ENCODE data around the gene TAOK2.
"Not testable (repeated sequence)": the region's sequence is repeated elsewhere in the genome, so short reads cannot be mapped to it uniquely, and the experiment has no call there.

TAOK2 gene

GRCh38 chr16:30003670-30004423 lies 30.2 kb downstream of the TAOK2 start:
- no peak for DNase-seq (ENCODE audit: low read depth in 2 of 2)

GRCh38 chr16:30004424-30004776 lies 30.7 kb downstream of the TAOK2 start:
- no peak for DNase-seq (ENCODE audit: low read depth in 2 of 2)

- DNase-seq (ENCODE audit: low read depth in 2 of 2), result no peak
Observed at GRCh38 chr16:30004811-30005242, 31.2 kb downstream of the TAOK2 start.

- no peak for DNase-seq (ENCODE audit: low read depth in 2 of 2)
Observed at GRCh38 chr16:30005341-30006094, 31.9 kb downstream of the TAOK2 start.

DNA sequence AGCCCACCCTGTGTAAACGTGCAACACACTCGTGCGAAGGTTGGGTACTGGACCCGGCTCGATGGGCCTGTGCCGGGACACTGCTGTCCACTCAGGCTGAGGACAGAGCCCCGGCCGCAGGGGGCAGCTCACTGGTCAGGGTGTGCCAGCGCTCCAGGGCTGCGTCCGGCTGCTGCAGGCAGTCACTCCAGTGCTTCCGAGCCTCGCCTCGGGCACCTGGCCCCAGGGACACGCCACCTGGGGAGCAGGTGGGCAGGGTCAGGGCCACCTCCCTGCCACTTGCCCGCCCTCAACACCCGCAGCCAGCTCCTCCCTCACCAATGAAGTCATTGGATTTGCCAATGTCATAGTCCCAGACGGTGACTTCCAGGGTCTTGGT lies 32.4 kb downstream of the TAOK2 start:
- no peak for DNase-seq (ENCODE audit: low read depth in 2 of 2)

GRCh38 chr16:30006659-30007377 lies 33.1 kb downstream of the TAOK2 start:
- no peak for DNase-seq (ENCODE audit: low read depth in 2 of 2)

DNA sequence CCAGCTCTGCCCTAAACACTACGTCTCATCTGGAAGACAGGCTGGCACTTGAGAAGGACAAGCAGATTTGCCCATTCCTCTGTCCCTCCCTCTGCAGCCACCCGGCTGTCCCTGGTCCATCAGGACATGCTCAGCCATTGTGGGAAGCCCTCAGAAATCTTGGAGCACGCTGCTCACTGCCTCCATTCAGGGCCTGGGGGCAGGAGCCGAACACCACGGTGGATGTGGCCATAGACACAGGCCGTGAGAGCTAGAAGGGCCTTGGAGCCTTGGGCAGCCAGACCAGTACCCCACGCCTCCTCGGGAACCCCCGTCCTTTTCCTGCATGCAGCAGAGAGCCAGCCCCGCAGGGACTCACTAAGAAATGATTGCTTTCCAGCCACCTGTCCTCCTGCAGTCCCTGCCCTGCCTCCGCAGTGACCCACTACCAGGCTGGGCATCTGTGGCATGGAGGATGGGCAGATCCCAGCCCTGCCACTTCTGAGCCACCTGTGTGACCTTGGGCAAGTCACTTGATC lies 33.8 kb downstream of the TAOK2 start:
- no peak for DNase-seq (ENCODE audit: low read depth in 2 of 2)

GRCh38 chr16:30009085-30009862 lies 35.6 kb downstream of the TAOK2 start:
- no peak for DNase-seq (ENCODE audit: low read depth in 2 of 2)

DNA sequence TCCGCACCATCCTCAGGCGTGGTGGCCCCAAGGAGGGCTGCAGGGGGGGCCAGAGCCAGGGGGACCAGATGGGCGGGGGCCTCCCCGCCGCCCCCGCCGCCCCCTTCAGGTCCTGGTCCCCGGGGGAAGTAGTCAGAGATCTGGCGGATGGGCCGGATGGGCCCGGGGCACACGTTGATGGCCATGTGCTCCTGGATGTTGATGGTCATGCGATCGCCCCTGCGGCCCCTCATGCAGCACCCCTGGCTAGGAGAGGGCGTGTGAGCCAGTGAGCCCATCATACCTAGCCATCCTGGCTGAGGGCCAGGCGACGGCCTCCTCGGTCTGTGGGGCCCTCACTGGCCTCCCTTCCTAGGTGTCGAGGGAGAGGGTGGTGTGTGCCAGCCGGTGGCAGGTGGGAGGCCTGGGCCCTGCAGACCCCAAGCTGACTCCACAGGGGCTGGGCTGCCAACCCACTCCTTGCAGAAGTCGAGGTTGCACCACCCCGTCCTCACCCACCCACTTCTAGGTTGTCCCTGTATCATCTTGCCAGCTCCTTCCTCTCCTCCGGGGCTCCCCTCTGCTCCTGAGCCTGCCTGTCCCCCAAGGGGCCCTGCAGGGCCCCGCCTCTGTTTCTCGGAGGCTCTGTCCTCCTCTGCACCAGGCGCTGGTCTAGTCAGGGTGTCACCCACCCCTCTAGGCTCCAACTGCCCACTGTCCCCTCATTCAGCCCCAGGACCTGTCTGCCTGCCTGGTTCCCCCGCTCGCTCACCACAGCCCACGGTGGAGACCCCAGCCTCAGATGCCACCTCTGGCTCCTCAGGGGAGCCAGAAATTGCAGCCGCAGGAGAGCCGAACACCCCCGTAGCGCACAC lies 36.5 kb downstream of the TAOK2 start:
- no peak for DNase-seq (ENCODE audit: low read depth in 2 of 2)

DNA sequence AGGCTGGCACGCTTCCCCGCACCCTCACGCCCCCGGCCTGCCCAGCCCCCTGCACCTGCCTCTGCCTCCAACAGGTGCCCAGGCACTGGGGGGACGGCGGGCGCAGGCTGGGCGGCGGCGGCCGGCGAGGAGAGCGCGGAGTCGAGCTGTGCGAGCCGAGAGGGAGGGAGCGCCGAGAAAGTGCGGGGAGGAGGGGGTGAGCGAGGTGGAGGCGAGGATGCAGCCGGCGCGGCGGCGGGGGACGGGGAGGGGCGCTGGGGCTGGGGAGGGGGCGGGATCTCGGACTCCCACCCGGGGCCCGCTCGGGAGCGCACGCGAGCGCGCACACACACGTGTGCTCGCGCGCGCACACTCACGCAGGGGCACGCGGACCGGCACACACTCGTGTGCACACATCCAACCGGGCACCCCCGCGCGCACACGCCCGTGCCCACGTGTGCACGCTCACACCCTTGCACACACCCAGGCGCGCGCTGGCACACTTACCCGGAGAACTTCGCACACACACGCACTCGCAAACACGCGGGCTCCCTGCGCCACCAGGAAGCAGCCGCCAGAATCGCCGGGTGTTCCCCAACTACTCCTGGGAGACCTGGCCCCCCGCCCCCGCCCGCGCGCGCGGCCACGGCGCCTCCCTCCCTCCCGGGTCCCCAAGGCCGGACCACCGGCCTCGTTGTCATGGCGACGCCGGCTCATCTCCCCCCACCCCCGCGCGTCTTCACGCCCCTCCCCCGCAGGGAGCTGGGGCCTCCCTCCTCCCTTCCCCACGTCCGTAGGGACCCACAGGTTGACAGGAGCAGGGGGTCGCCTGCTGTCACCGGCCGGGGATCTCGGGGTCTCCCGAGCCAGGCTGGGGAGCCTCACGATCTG lies 37.4 kb downstream of the TAOK2 start, which contains the start of gene DOC2A:
Gene DOC2A, minus strand, starts transcription at position 184 of the 870 bp plus-strand sequence. CDS start 805 bp downstream, outside the sequence.
- no peak for DNase-seq (ENCODE audit: low read depth in 2 of 2)

DNA sequence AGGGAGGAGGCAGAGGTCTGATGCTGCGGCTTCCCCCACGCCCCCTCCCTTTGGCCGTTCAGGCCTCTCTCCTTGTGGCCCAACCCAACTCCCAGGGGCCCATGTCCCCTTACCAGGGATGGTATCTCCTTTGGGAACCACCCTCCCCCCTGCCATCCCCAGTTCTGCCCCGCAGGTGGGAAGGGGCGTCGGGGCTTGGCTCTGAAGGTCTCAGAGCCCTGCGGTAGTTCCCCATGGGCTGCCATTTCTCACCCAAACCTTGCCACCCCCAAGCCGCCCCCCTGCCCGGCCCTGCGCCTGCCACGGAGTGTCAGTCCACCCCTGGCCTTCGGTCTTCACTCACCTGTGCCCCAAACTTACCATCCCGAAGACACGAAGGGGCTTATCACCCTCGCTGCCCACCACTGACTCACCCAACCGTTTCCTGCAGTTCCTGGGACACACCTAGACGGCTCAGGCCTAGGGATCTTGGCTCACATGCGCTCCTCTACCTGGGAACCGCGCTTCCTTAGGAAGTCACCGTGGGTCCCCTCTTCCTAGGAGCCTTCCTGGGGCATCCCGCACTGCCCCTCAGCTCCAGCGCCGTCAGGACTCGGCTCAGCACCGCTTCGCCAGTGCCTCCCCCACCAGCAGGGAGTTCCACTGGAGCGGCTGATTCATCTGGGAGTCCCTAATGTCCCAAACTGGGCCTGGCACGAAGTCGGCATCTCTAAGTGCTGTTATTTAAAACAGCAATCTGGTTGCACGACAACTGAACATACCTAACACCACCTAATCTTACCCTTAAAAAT lies 38.2 kb downstream of the TAOK2 start:
- no peak for DNase-seq (ENCODE audit: low read depth in 2 of 2)

- DNase-seq (ENCODE audit: low read depth in 2 of 2), result not testable (repeated sequence)
Observed at GRCh38 chr16:30012598-30012997, 38.9 kb downstream of the TAOK2 start.

DNA sequence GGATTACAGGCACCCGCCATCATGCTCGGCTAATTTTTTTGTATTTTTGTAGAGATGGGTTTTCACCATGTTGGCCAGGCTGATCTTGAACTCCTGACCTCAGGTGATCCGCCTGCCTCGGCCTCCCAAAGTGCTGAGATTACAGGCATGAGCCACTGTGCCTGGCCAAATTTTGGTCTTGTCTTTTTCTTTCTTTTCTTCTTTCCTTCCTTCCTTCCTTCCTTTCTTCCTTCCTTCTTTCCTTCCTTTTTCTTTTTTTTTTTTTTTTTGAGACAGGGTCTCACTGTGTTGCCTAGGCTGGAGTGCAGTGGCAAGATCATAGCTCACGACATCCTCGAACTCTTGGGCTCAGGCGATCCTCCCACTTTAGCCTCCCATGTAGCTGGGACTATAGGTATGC lies 41.8 kb downstream of the TAOK2 start:
- not testable (repeated sequence) for DNase-seq (ENCODE audit: low read depth in 2 of 2)

DNA sequence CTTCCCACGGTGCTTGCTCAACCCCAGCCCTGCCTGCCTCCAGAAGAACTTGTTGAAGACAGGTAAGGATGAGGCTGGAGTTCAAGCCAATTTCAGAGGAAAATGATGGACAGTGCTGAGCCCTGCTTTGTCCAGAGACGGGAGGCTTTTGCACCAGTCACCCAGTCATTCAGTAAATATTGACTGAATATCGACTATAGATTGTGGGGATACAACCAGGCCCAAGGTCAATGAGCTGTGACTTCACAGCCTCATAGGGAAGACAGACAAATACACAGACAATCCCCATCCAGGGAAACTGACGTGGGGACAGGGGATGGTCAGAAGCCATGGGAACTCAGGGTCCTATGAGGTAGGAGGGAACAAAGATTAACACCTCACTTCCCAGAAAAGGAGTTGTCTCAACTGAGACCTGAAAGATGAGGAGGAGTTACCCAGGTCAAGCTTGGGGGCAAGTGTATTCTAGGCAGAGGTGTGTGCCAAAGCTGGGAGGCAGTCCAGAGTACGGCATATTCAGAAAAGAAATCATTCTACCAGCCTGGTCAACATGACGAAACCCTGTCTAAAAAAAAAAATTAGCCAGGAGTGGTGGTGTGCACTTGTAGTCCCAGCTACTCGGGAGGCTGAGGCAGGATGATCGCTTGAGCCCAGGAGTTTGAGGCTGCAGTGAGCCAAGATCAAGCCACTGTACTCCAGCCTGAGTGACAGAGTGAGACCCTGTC lies 43.0 kb downstream of the TAOK2 start:
- DNase-seq (ENCODE audit: low read depth in 2 of 2), result no peak

DNA sequence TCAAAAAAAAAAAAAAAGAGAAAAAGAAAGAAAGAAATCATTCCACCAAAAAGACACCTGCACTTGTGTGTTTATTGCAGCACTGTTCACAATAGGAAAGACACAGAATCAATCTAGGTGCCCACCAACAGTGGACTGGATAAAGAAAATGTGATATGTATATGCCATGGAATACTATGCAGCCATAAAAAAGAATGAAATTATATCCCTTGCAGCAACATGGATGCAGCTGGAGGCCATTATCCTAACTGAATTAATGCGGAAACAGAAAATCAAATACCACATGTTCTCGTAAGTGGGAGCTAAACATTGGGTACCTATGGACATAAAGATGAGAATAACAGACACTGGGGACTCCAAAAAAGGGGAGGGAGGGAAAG lies 43.6 kb downstream of the TAOK2 start:
- DNase-seq (ENCODE audit: low read depth in 2 of 2), result no peak

GRCh38 chr16:30017937-30018336 lies 44.3 kb downstream of the TAOK2 start:
- not testable (repeated sequence) for DNase-seq (ENCODE audit: low read depth in 2 of 2)

GRCh38 chr16:30018731-30019158 lies 45.1 kb downstream of the TAOK2 start:
- DNase-seq (ENCODE audit: low read depth in 2 of 2), result no peak

GRCh38 chr16:30022887-30023286 lies 49.2 kb downstream of the TAOK2 start, which contains the start of gene C16orf92:
C16orf92 (plus strand) TSS chr16:30023198; CDS start chr16:30023341, 143 bp downstream.
- no peak for DNase-seq (ENCODE audit: low read depth in 2 of 2)

Measured in stimulated activated CD8-positive, alpha-beta memory T cell treated with anti-CD3 and anti-CD28 coated beads, Interleukin-2, amount 100 ng/mL, for 1 hour (primary cell).